Omental fat pad (tissue), 4 donors: Measurements from ENCODE around the gene FBXO31. TPM values are rescaled to one million over a fixed set of nuclear protein-coding genes. Genes with fewer than 3 reads are reported as not detected.
A peak's percentile ranks its signal among the peaks of the same experiment; 100 is the strongest.

ENCODE experiments used
- ATAC-seq: fragments of 150-250 bp; one replicate; pipeline ENCODE4 v1.9.1; 2016; ENCODE audit warnings: mild to moderate bottlenecking, moderate library complexity; ENCODE audit not compliant: low FRiP score
- DNase-seq: peaks from one replicate; pipeline ENCODE4 v3.0.0-alpha.2; 2019; ENCODE audit warnings: low spot score
- CTCF ChIP-seq, 3 donors: fragments of 450-650 bp; IDR thresholded peaks; one replicate each; pipeline ENCODE4 v1.5.1; 2016 to 2017; ENCODE audit warnings: antibody characterized with exemption in 3 of 3, mild to moderate bottlenecking in 3 of 3, moderate library complexity in 2 of 3
- total RNA-seq, 4 donors: library from RNA; depleted of rRNA; stranded (reverse); fragments of >200 nt; gene quantifications; one replicate each; pipeline ENCODE4 v1.1.0, GENCODE V29; 2016

The FBXO31 gene
- total RNA-seq, 4 donors from 2014 or later, result 32.8 to 187 (median 61.9) TPM

- DNase-seq (no peak), ATAC-seq (no peak)
- no peak for TF ChIP-seq CTCF (IDR thresholded peaks at IDR 0.05)
Measured at GRCh38 chr16:87320510-87321227, 62.9 kb downstream of the FBXO31 start.

- DNase-seq (no peak), ATAC-seq (no peak)
- TF ChIP-seq CTCF (IDR thresholded peaks at IDR 0.05), result no peak
Measured at GRCh38 chr16:87319997-87320491, 63.5 kb downstream of the FBXO31 start.

GRCh38 chr16:87319011-87319410 lies 64.6 kb downstream of the FBXO31 start:
- no peak for DNase-seq
- TF ChIP-seq CTCF (IDR thresholded peaks at IDR 0.05), result no peak
- no peak for ATAC-seq

GRCh38 chr16:87317750-87318644 lies 65.6 kb downstream of the FBXO31 start:
- no peak for DNase-seq
- peak; percentile 55 for ATAC-seq
- no peak for TF ChIP-seq CTCF (IDR thresholded peaks at IDR 0.05)

- no peak for TF ChIP-seq CTCF (IDR thresholded peaks at IDR 0.05)
- peak; percentile 93 for ATAC-seq
- DNase-seq, result peak; percentile 99
Measured at GRCh38 chr16:87316923-87317749, 66.4 kb downstream of the FBXO31 start, which contains the start of gene C16orf95. Gene C16orf95, minus strand, starts transcription at chr16:87317392. Its CDS starts 150 bp downstream, at chr16:87317242.

GRCh38 chr16:87316450-87316922 lies 67.1 kb downstream of the FBXO31 start:
- no peak for DNase-seq
- ATAC-seq, result no peak
- no peak for TF ChIP-seq CTCF (IDR thresholded peaks at IDR 0.05)
